Measurements from ENCODE around the gene SLC10A1. TPM values are rescaled to one million over a fixed set of nuclear protein-coding genes. Genes with fewer than 3 reads are reported as not detected.
A peak's percentile ranks its signal among the peaks of the same experiment; 100 is the strongest.

SLC10A1 gene
- total and polyA plus RNA-seq, 2 experiments from 2014 or later: not detected

DNA sequence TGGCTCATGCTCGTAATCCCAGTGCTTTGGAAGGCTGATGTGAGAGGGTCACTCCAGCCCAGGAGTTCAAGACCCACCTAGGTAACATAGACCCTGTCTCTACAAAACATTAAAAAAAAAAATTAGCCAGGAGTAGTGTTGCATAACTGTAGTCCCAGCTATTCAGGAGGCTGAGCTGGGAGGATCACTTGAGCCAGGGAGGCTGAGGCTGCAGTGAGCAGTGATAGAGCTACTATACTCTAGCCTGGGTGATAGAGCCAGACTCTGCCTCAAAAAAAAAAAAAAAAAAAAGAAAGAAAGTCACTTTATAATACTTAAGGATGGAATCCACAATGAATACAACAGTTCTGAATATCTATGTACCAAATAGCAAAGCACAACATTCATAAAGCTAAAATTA lies 10.2 kb upstream of the SLC10A1 start:
- Histone ChIP-seq H3K9me3 (ENCODE audit: low read depth) (no peaks in the 10 kb centered on the region), H3K27ac (no peak overlapping the region), H3K9ac (no peak overlapping the region), H3K27me3 (replicated peaks; ENCODE audit: insufficient read depth) (peaks cover 17% of the 10 kb centered on the region), H3K79me2 (ENCODE audit: insufficient read depth) (no peaks in the 10 kb centered on the region), H4K20me1 (ENCODE audit: insufficient read depth) (no peaks in the 10 kb centered on the region), H3K4me2 (ENCODE audit: unreplicated experiment) (no peak overlapping the region), H3K4me3 (no peak overlapping the region), H3F3A (ENCODE audit: insufficient read depth) (no peaks in the 10 kb centered on the region), H3K9me2 (ENCODE audit: insufficient read depth) (no peaks in the 10 kb centered on the region), H2AFZ (no peak overlapping the region), H3K36me3 (ENCODE audit: low read depth) (no peaks in the 10 kb centered on the region), H3K4me1 (ENCODE audit: insufficient read depth) (no peaks in the 10 kb centered on the region)
- in situ Hi-C loops (cut with MboI): loop anchor here (25.0 kb wide), 1 partner anchor 505 kb away; no protein-coding TSS in a partner anchor
- DNase-seq: no peak
- TF ChIP-seq EZH2phosphoT487 (IDR thresholded peaks at IDR 0.05; ENCODE audit: insufficient read depth, low read depth) (no peak), EZH2 (IDR thresholded peaks at IDR 0.05; ENCODE audit: insufficient read depth, poor library complexity, severe bottlenecking) (no peak)
- WGBS, 2 experiments (ENCODE audit: low coverage in 1 of 2, low lambda C conversion rate in 2 of 2, missing lambda C conversion rate in 2 of 2): 13 to 20% methylated on average over 1 of the region's 1 CpG

- Histone ChIP-seq H3K4me3 (no peak overlapping the region), H3K27me3 (replicated peaks; ENCODE audit: insufficient read depth) (no peaks in the 10 kb centered on the region; the same call in 1 of the 2 replicates), H3K9ac (no peak overlapping the region), H3K9me3 (ENCODE audit: low read depth) (no peaks in the 10 kb centered on the region), H3K4me1 (ENCODE audit: insufficient read depth) (no peaks in the 10 kb centered on the region), H3K9me2 (ENCODE audit: insufficient read depth) (no peaks in the 10 kb centered on the region), H4K20me1 (ENCODE audit: insufficient read depth) (no peaks in the 10 kb centered on the region), H3K27ac (no peak overlapping the region), H3F3A (ENCODE audit: insufficient read depth) (no peaks in the 10 kb centered on the region), H3K36me3 (ENCODE audit: low read depth) (no peaks in the 10 kb centered on the region), H3K4me2 (ENCODE audit: unreplicated experiment) (no peak overlapping the region), H3K79me2 (ENCODE audit: insufficient read depth) (no peaks in the 10 kb centered on the region), H2AFZ (no peak overlapping the region)
- 20 to 27% methylated on average over 2 of the region's 2 CpGs for WGBS, 2 experiments (ENCODE audit: low coverage in 1 of 2, low lambda C conversion rate in 2 of 2, missing lambda C conversion rate in 2 of 2)
- TF ChIP-seq EZH2phosphoT487 (IDR thresholded peaks at IDR 0.05; ENCODE audit: insufficient read depth, low read depth) (no peak), EZH2 (IDR thresholded peaks at IDR 0.05; ENCODE audit: insufficient read depth, poor library complexity, severe bottlenecking) (no peak)
- DNase-seq: no peak
- in situ Hi-C loops (cut with MboI): loop anchor here (25.0 kb wide), 1 partner anchor 507 kb away; no protein-coding TSS in a partner anchor
Observed at GRCh38 chr14:69804902-69805301, 7.9 kb upstream of the SLC10A1 start.

DNA sequence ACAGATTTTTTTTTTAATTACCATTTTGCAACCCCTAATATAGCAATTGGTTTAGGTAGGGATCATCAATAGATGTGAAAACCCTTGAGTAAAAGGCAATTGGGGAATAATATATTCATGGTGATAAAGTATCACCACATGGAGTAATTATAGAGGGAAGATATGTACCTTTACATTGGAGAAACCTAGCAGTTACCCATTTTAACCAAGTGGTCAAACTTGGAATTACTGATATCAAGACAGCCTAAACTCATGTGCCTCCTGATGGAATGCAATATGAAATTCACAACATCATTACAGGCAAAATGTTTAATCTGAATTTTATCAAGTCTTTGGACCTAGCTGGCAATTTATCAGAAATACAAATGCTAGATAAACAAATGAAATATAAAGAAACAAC lies 6.7 kb upstream of the SLC10A1 start:
- Histone ChIP-seq H3K27ac (no peak overlapping the region), H3K9me3 (ENCODE audit: low read depth) (no peaks in the 10 kb centered on the region), H3K4me1 (ENCODE audit: insufficient read depth) (no peaks in the 10 kb centered on the region), H3K4me2 (ENCODE audit: unreplicated experiment) (no peak overlapping the region), H3K9ac (no peak overlapping the region), H4K20me1 (ENCODE audit: insufficient read depth) (no peaks in the 10 kb centered on the region), H3K4me3 (no peak overlapping the region), H3F3A (ENCODE audit: insufficient read depth) (no peaks in the 10 kb centered on the region), H3K27me3 (replicated peaks; ENCODE audit: insufficient read depth) (no peaks in the 10 kb centered on the region; the same call in 1 of the 2 replicates), H2AFZ (no peak overlapping the region), H3K9me2 (ENCODE audit: insufficient read depth) (no peaks in the 10 kb centered on the region), H3K79me2 (ENCODE audit: insufficient read depth) (no peaks in the 10 kb centered on the region), H3K36me3 (ENCODE audit: low read depth) (no peaks in the 10 kb centered on the region)
- in situ Hi-C loops (cut with MboI): loop anchor here (25.0 kb wide), 1 partner anchor 509 kb away; no protein-coding TSS in a partner anchor
- no peak for TF ChIP-seq EZH2phosphoT487 (IDR thresholded peaks at IDR 0.05; ENCODE audit: insufficient read depth, low read depth)
- no peak for TF ChIP-seq EZH2 (IDR thresholded peaks at IDR 0.05; ENCODE audit: insufficient read depth, poor library complexity, severe bottlenecking)
- DNase-seq: peak; percentile 6

- in situ Hi-C loops (cut with MboI): no loop called here
- 77 to 90% methylated on average over 4 of the region's 4 CpGs for WGBS, 2 experiments (ENCODE audit: low coverage in 1 of 2, low lambda C conversion rate in 2 of 2, missing lambda C conversion rate in 2 of 2)
- TF ChIP-seq EZH2phosphoT487 (IDR thresholded peaks at IDR 0.05; ENCODE audit: insufficient read depth, low read depth) (no peak), EZH2 (IDR thresholded peaks at IDR 0.05; ENCODE audit: insufficient read depth, poor library complexity, severe bottlenecking) (no peak)
Observed at GRCh38 chr14:69798339-69798735, 1.3 kb upstream of the SLC10A1 start.

More at GRCh38 chr14:69798339-69798735, 1.3 kb upstream of the SLC10A1 start:
- no peak overlapping the region for H3K4me2 ChIP-seq (ENCODE audit: unreplicated experiment)
- H3K79me2 ChIP-seq (ENCODE audit: insufficient read depth): no peaks in the 10 kb centered on the region
- H3K4me3 ChIP-seq: no peak overlapping the region
- H3K4me1 ChIP-seq (ENCODE audit: insufficient read depth): no peaks in the 10 kb centered on the region
- no peaks in the 10 kb centered on the region for H3K36me3 ChIP-seq (ENCODE audit: low read depth)
- no peak overlapping the region for H2AFZ ChIP-seq
- no peaks in the 10 kb centered on the region for H4K20me1 ChIP-seq (ENCODE audit: insufficient read depth)
- no peak overlapping the region for H3K9ac ChIP-seq
- H3K27me3 ChIP-seq (replicated peaks; ENCODE audit: insufficient read depth): no peaks in the 10 kb centered on the region; the same call in 1 of the 2 replicates
- H3K27ac ChIP-seq: no peak overlapping the region
- no peaks in the 10 kb centered on the region for H3F3A ChIP-seq (ENCODE audit: insufficient read depth)
- no peaks in the 10 kb centered on the region for H3K9me2 ChIP-seq (ENCODE audit: insufficient read depth)
- H3K9me3 ChIP-seq (ENCODE audit: low read depth): no peaks in the 10 kb centered on the region
- DNase-seq: no peak

All from GM23248 (cell line).